SKM-1 (cell line): Measurements from ENCODE around the gene CARD19.

ENCODE experiments used
- DNase-seq: peaks from one replicate; lab custom pipeline; 2025; ENCODE audit not compliant: unreplicated experiment; lab: John Stamatoyannopoulos, UW

Gene CARD19

GRCh38 chr9:93096131-93096802 is at the start of gene CARD19:
Gene CARD19, plus strand, starts transcription at chr9:93096217. Its CDS starts 129 bp downstream, at chr9:93096346.
- DNase-seq, result no peak

DNA sequence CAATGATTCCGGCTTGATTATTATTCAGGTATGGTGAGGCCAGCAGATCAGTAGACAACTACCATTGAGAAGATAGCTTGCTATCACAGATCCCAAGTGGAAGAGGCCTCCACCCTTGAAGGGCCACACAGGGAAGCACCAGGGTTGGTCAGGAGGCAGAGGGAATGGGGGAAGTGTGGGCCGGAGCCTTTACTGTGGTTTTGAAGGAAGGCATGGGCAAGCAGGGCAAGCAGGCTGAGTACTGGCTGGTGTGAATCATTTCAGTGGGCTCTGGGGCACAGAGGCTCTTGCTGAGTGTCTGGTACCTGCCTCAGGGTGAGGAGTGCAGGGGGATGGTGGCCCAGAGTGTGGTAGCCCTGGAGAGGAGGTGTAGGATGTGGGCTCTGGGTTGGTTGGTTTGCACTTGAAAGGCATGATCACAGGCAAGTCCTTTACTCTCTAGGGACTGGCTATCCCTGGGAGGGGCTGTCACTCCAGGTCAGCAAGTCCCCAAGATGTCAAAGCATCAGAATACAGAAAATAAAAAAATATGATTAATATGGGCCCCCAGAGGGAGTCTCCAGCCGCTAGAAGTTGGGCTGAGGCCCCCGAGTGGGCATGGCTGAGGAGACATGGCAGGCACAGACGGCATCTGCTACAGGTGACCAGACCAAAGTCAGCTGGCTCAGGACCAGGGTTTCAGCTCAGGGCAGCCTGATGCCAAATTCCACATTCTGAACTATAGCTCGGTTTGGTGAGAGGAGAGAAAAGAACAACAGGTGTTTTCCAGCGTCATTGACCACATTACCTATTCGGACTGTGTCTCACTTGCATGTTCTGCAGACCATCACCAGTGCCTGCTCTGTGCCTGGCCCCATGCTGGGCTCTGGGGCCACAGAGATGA is 47.2 kb upstream of the CARD19 start:
- no peak for DNase-seq

- DNase-seq, result no peak
Measured at GRCh38 chr9:93049491-93049890, 46.5 kb upstream of the CARD19 start.

GRCh38 chr9:93050231-93050630 is 45.8 kb upstream of the CARD19 start:
- no peak for DNase-seq

GRCh38 chr9:93051680-93052089 is 44.3 kb upstream of the CARD19 start:
- DNase-seq, result no peak

DNA sequence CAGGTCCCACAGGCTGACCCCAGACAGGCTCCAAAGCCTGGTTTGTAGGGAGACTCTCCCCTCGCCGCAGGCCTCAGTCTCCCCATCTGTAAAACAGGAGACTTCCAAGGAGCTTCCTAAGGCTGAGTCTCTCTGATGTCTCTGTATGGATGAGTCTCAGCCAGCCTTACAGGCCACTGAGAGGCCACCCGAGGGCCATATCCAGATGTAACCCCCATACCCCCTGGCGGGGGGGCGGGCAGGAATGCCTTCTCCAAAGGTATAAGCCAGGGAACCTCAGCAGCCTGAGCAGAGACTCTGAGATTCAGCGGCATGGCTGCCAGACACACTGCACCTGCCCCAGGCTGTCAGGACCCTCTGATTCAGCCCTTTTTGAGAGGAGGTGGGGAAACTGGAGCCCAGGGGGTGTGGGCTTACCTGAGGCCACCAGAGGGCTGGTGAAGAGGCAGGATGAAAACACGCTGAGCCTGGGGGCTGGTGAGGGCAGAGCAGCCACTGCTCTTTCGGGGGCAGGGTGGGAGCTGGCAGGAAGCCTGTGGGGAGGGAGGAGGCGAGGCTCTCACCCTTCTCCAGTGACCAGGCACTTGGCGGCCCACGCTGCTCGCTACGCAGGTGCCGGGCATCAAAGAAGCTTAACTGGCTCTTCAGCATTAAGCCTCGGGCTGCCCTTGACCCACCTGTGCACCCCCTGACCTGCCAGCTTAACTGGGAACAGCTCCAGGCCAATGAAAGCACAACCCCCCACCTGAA is 43.1 kb upstream of the CARD19 start:
- no peak for DNase-seq

GRCh38 chr9:93053781-93054331 is 42.2 kb upstream of the CARD19 start:
- DNase-seq, result no peak

GRCh38 chr9:93054758-93055704 is 41.0 kb upstream of the CARD19 start:
- no peak for DNase-seq

GRCh38 chr9:93057042-93057702 is 38.8 kb upstream of the CARD19 start:
- DNase-seq, result no peak

DNA sequence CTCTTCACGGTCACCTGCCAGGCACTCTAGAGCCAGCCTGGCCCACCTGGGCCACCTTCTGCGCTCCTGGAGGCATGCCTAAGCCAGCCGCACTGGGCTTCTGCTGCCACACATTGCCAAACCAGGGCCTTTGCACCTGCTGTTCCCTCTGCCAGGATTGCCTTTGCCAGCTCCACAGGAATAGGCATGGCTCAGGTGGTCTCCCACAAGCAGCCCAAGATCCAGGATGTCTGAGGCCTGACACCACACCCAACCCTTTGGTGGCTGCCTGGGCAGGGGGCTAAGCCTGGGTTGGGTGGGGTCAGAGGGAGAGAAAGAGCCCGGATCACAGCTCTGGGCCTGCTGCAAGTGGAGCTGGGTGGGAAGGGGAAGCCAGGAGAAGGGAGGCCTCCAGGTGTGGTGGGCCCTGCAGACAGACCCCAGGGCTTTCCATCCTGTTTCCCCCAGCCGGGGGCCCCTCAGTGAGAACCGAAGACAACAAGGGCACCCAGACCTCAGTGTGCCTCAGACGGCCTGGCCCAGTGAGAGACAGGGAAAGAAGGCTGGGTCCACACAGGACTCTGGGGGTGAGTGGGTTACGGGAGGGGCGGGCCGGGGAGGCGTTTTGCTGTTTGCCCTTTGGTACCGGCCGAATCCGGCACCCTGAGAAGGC is 38.2 kb upstream of the CARD19 start:
- no peak for DNase-seq

- DNase-seq, result no peak
Measured at GRCh38 chr9:93058355-93059010, 37.5 kb upstream of the CARD19 start, which contains the start of gene SUSD3. Gene SUSD3, plus strand, starts transcription at chr9:93058701. Its CDS starts 42 bp downstream, at chr9:93058743.

DNA sequence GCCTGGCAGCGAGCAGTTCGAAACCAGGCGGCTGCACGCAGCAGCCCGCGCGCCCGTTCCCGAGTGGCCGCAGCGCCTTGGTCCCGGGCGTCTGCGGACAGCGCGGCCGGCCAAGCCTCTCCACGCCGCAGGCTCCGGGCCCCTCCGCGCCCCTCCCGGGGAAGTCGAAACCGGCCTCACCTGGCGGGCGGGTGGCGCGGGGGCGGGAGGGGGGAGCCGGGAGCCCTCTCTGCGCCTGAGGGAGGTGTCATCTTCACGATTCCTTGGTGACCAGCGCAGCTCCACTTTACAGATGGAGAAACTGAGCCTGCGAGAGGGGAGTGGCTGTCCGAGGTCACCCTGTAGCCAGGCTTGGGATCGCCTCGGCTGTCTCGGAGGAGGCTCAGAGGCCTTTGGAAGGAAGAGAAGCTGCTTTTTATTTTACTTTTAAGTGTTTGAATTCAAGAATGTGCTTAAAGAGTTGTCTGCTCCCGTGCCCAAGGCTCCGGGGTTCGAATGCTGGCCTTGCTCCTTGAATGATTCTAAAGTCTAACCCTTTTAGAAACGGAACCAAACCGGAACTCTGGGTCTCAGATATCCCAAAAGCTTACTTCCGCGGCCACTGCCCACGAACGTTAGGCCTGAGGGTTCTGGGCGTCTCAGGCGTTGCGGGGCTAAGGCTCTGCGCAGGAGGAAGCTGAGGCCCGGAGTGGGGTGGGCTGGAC is 36.9 kb upstream of the CARD19 start:
- DNase-seq, result no peak

- DNase-seq, result no peak
Measured at GRCh38 chr9:93059715-93060578, 36.1 kb upstream of the CARD19 start.

- DNase-seq, result no peak
Measured at GRCh38 chr9:93060746-93061259, 35.2 kb upstream of the CARD19 start.

DNA sequence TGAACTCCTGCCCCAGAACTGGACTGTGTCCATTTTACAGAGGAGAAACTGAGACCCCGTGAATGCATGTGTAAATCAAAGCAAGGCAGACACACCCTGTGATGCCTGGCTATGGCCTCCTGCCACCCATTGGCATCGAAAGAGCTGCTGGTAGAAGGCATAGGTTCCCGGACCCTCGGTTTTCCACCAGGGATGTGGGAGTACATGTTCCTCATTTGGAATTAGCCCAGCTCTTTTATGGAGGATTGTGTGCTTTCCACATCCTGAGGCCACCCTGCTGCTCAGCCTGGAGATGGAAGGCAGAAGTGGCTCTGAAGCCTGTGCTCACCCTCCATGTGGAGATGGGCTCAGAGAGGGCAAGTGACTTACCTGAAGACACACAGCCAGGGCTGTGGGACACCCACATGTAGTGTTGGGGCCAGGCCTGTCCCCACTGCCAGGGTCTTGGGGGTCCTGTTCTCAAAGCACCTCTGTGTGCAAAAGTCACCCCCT is 34.7 kb upstream of the CARD19 start:
- DNase-seq, result no peak
